ENCODE results near the gene CKAP5.

DNA sequence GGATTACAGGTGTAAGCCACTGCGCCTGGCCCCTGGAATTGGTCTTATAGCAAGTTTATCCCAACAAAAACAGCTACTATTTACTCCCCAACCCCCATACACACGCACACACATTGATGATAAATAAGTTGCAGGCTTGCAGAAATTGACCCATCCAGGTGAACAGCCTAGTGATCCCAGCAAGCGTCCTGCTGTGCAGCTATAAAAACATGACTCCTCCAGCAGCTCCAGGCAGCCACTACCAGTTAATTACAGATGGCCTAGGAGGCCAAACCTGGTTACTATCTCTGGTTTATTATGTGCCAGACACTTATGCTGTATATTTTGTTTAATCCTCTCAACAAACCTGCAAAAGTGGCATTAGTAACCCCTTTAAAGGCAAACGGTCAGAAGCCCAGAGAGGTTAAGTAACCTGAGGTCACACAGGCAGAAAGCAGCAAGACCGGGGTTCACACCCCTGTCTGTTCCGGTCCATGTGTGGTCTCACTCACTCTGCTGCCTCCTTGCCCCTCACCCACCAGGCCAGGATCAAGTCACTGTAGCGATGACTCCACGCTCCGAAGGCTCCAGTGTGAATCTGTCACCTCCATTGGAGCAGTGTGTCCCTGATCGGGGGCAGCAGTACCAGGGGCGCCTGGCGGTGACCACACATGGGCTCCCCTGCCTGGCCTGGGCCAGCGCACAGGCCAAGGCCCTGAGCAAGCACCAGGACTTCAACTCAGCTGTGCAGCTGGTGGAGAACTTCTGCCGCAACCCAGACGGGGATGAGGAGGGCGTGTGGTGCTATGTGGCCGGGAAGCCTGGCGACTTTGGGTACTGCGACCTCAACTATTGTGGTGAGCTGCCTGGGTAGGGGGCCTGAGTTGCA lies 120.5 kb downstream of the CKAP5 start:
- TF ChIP-seq CTCF (conservative IDR thresholded peaks at IDR 0.05; ENCODE audit: low read length) (no peak), EZH2phosphoT487 (IDR thresholded peaks at IDR 0.05; ENCODE audit: borderline replicate concordance) (no peak)

Data from Loucy (cell line).